Camera-type eye (tissue), 1 donor: ENCODE results near the gene PSORS1C2. TPM values are rescaled to one million over a fixed set of nuclear protein-coding genes. Genes with fewer than 3 reads are reported as not detected.

Experiments
- total RNA-seq: library from RNA; depleted of rRNA; stranded (reverse); fragments of >200 nt; gene quantifications from one replicate; pipeline ENCODE4 v1.2.3, GENCODE V29; 2014

PSORS1C2 gene
- total RNA-seq: not detected

DNA sequence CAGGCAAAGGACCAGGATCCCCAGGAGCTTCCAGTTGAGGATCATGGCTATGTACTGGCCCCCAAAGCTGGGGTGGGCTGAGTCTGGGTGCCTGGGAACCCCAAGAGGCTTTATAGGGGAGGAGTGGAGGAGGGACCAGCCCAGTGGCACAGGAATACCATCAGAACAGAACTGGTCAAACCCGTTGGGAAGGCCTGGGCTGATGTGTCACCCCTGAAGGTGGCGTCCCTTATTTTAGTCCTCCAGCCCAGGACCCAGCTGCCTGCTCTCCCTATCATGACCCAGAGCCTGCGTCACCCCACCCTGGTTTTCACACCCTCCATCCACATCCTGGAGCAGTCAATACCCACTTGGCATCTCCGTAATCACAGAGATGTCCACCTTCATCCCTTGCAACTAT is at the start of gene PSORS1C2:
PSORS1C2 (minus strand) TSS at position 85 of the 400 bp plus-strand sequence; CDS start at position 45, 40 bp downstream.

DNA sequence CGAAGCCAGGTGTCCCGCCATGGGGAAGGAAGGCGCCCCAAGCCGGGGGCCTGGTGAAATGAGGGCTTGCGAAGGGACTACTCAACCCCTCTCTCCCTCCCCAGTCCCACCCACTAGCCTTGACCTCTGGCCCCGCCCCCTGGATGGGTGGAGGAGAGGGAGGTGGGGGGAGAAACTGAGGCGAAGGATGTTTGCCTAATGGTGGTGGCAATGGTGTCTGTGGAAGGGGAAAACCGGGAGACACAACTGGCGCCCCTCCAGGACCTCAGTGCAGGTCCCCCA is 31.7 kb upstream of the PSORS1C2 start, which contains the start of gene POU5F1:
POU5F1 (minus strand) TSS at position 83 of the 282 bp plus-strand sequence; CDS start at position 21, 62 bp downstream.

GRCh38 chr6:31158140-31158862 is 19.4 kb upstream of the PSORS1C2 start, which contains the start of gene TCF19:
Gene TCF19 (plus strand): TSS chr6:31158589. CDS start chr6:31159470, 881 bp downstream.

DNA sequence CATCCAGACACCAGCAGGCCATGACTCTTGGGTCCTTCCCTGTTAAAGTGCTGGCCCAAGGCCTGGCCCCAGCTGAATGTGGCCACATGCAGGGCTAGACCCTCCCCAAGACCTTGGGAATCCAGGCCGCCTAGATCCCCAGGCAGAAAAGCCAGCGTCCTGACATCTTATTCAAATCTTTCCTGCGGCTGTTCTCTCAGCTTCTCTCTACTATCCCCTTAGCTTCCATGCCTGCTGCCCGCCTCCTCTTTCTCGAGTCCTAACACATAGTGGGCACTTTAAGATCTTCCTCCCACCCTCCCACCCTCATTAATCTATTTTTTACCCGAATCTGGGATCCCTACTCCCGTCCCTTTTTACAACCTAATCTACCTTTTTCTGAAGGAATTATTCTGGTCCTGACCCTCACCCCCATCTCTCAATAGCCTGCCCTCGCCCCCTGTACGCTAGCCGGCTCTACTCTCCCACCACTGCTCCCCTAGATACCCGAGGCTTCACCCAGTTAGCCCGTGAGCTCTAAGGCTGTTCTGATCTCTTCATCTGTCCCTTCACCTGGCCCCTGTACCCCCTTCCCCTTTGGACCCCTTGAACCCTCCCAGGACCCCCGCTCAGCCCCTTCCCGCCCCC is 18.8 kb upstream of the PSORS1C2 start, which contains the start of gene CCHCR1:
CCHCR1 (minus strand) TSS at position 290 of the 627 bp plus-strand sequence; CDS start at position 88, 202 bp downstream.

GRCh38 chr6:31120151-31120915 is 18.5 kb downstream of the PSORS1C2 start, which contains the start of gene CDSN:
Gene CDSN (minus strand): TSS chr6:31120446. CDS start chr6:31120419, 27 bp downstream.

DNA sequence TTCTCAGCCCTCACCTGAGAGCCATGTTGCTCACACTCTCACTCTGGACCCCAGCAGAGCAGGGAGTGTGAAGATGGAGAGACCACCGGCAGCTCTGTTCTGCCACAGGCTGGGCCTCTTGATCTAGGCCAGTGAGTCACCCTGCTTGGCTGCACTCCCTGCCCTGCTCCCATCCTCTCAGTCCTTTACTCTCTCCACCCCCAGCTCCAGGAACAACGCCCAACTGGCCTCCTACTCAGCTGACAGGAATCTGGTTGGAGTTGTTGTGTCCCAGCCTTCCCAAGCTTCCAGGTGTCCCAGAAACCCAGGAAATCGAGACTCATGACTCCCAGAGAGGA is 24.4 kb downstream of the PSORS1C2 start, which contains the start of gene PSORS1C1:
PSORS1C1 (plus strand) TSS at position 260 of the 338 bp plus-strand sequence. CDS start 14,833 bp downstream, outside the sequence.

DNA sequence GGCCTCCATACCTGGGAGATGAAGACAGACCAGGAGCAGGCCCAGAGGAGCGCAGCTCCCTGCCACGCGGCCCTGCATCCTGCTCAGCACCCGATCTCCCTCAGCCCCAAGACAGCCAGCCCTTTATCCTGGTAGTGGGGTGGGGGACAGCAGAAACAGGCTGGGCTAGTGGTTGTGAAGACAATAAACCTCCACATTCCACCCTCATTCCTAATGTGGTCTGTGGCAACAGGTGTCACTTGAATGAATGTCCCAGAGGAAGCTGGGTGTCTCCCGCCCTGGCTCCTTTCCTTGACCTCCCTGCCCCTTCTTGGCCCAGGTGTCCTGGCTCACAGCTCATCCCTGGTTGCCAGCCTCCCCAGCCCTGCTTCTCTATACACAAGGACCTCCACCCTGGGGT is 26.4 kb downstream of the PSORS1C2 start, which contains the start of gene C6orf15:
C6orf15 (minus strand) TSS at position 98 of the 400 bp plus-strand sequence; CDS start at position 78, 20 bp downstream.

Other genes starting within 250 kb of the PSORS1C2 start
- gene GTF2H4, start 230.9 kb downstream of the PSORS1C2 start, total RNA-seq: 20.6 TPM
- 30.6 TPM for gene VARS2, start 224.8 kb downstream of the PSORS1C2 start, total RNA-seq
- gene SFTA2, start 206.9 kb downstream of the PSORS1C2 start, total RNA-seq: not detected
- gene MUCL3, start 198.1 kb downstream of the PSORS1C2 start, total RNA-seq: not detected
- 0.11 TPM for gene MUC21, start 155.3 kb downstream of the PSORS1C2 start, total RNA-seq
- 0.11 TPM for gene MUC22, start 128.6 kb downstream of the PSORS1C2 start, total RNA-seq
- gene C6orf15, start 26.5 kb downstream of the PSORS1C2 start, total RNA-seq: not detected
- 0.22 TPM for gene PSORS1C1, start 24.3 kb downstream of the PSORS1C2 start, total RNA-seq
- gene CDSN, start 18.6 kb downstream of the PSORS1C2 start, total RNA-seq: not detected
- 15.3 TPM for gene CCHCR1, start 18.7 kb upstream of the PSORS1C2 start, total RNA-seq
- 10.0 TPM for gene TCF19, start 19.5 kb upstream of the PSORS1C2 start, total RNA-seq
- not detected for gene POU5F1, start 31.6 kb upstream of the PSORS1C2 start, total RNA-seq
- 23.3 TPM for gene HLA-C, start 133.0 kb upstream of the PSORS1C2 start, total RNA-seq
- gene HLA-B, start 218.1 kb upstream of the PSORS1C2 start, total RNA-seq: 169 TPM